K562 (cell line): ENCODE measurements around the gene ZNF285. TPM values are rescaled to one million over a fixed set of nuclear protein-coding genes. Genes with fewer than 3 reads are reported as not detected.

Experiments
- ATAC-seq: fragments of 200-7000 bp; cut with Tn5 transposase; 3 replicates; pipeline ENCODE4 v1.9.1; 2020; ENCODE audit warnings: moderate library complexity
- BruUV-seq: library from RNA; stranded (reverse); fragments of 400-500 nt; replicated peaks from 2 replicates; lab custom pipeline; 2021; lab: Mats Ljungman, UMichigan
- CTCF ChIA-PET: fragments of 300-600 bp; formaldehyde crosslinking; extraction: SDS; loops from one replicate; lab custom pipeline; 2021; ENCODE audit warnings: low intra/inter-chr PET ratio; lab: Yijun Ruan, JAX
- POLR2A ChIA-PET: fragments of 300-600, 350-650 bp; sonication (Branson Sonifier 250); formaldehyde crosslinking; extraction: SDS; loops from one replicate; lab custom pipeline; 2021; ENCODE audit warnings: antibody characterized with exemption, inconsistent platforms; lab: Yijun Ruan, JAX
- DNase-seq, 4 experiments: peaks; one replicate each; pipeline versions ENCODE4 v3.0.0 to v3.0.0-alpha.2; 2011 to 2018; ENCODE audit warnings: low spot score in 3 of 4, mixed read lengths in 3 of 4; ENCODE audit errors: extremely low read depth in 1 of 4
- FAIRE-seq: peaks from 2 replicates; lab custom pipeline; 2011; peaks lifted over from hg19 to GRCh38; lab: Jason Lieb, UNC
- H2AFZ ChIP-seq: 2 replicates; pipeline ENCODE4 v1.6.0; 2011; ENCODE audit warnings: low read depth, low read length, control low read depth, inconsistent platforms
- H3K27ac ChIP-seq: fragments of 200-600 bp; 3 replicates; pipeline ENCODE4 v1.8.0; 2011; ENCODE audit warnings: low read depth, mild to moderate bottlenecking, control low read depth, inconsistent platforms, low read length, moderate library complexity, mixed read lengths; ENCODE audit errors: extremely low read depth
- H3K27me3 ChIP-seq, 2 experiments: fragments of 300-600 bp in 1 of 2; 2 replicates in 1 of 2; 3 replicates in 1 of 2; pipeline versions ENCODE4 v1.6.0 to v1.8.0; 2011; ENCODE audit warnings: inconsistent platforms in 2 of 2, low read length in 2 of 2, mild to moderate bottlenecking in 1 of 2, mixed read lengths in 1 of 2, moderate library complexity in 1 of 2; ENCODE audit not compliant: control insufficient read depth in 2 of 2, insufficient read depth in 2 of 2
- H3K36me3 ChIP-seq: fragments of 300-600 bp; 3 replicates; pipeline ENCODE4 v1.8.0; 2011; ENCODE audit warnings: mild to moderate bottlenecking, low read length, inconsistent platforms; ENCODE audit not compliant: control insufficient read depth, insufficient read depth
- H3K4me1 ChIP-seq, 2 experiments: fragments of 200-600 bp in 1 of 2; replicated peaks in 1 of 2; 2 replicates in 1 of 2; 3 replicates in 1 of 2; pipeline versions ENCODE4 v1.5.1 to v1.8.0; 2011; ENCODE audit warnings: inconsistent platforms in 2 of 2, low read length in 2 of 2, mild to moderate bottlenecking in 1 of 2, mixed read lengths in 1 of 2, moderate library complexity in 1 of 2; ENCODE audit not compliant: control insufficient read depth in 2 of 2, insufficient read depth in 2 of 2
- H3K4me2 ChIP-seq: 2 replicates; pipeline ENCODE4 v1.6.1; 2011; ENCODE audit warnings: low read length, control low read depth, inconsistent platforms, mixed read lengths; ENCODE audit not compliant: insufficient read depth
- H3K4me3 ChIP-seq: fragments of 200-600 bp; sonication (generic), shearing (Covaris generic); 2 replicates; pipeline ENCODE4 v1.5.1; 2016; ENCODE audit warnings: control low read depth, inconsistent platforms
- H3K79me2 ChIP-seq: fragments of 200-600 bp; 3 replicates; pipeline ENCODE4 v1.8.0; 2011; ENCODE audit warnings: low read length, inconsistent platforms; ENCODE audit not compliant: control insufficient read depth, insufficient read depth
- H3K9ac ChIP-seq, 2 experiments: 2 replicates each; pipeline versions ENCODE4 v1.6.0 to v1.6.1; 2011; ENCODE audit warnings: low read depth in 2 of 2, low read length in 2 of 2, control low read depth in 1 of 2, inconsistent platforms in 1 of 2, mild to moderate bottlenecking in 1 of 2, mixed read lengths in 1 of 2; ENCODE audit not compliant: insufficient read depth in 1 of 2
- H3K9me1 ChIP-seq: one replicate; pipeline ENCODE4 v1.6.0; 2011; ENCODE audit warnings: inconsistent platforms, mild to moderate bottlenecking, low read length, moderate library complexity; ENCODE audit not compliant: control insufficient read depth, insufficient read depth
- H3K9me3 ChIP-seq: replicated peaks from 2 replicates; pipeline ENCODE4 v1.5.1; 2011; ENCODE audit warnings: low read depth, low read length, inconsistent platforms; ENCODE audit not compliant: control insufficient read depth, insufficient read depth
- H4K20me1 ChIP-seq: replicated peaks from 2 replicates; pipeline ENCODE4 v1.6.1; 2011; ENCODE audit warnings: low read length, inconsistent platforms, mixed read lengths; ENCODE audit not compliant: control insufficient read depth, insufficient read depth
- GABPB1 ChIP-seq: sonication (generic); formaldehyde crosslinking; IDR thresholded peaks from 2 replicates; pipeline ENCODE4 v1.8.0; 2022; ENCODE audit warnings: mild to moderate bottlenecking, missing genetic modification reagents
- HINFP ChIP-seq: fragments of 450-650 bp; conservative IDR thresholded peaks from 2 replicates; pipeline ENCODE4 v1.6.1; 2016; ENCODE audit warnings: missing genetic modification characterization, low read depth, mild to moderate bottlenecking, control low read depth, missing compliant biosample characterization
- PHF21A ChIP-seq: fragments of 450-650 bp; IDR thresholded peaks from 2 replicates; pipeline ENCODE4 v1.6.1; 2017; ENCODE audit warnings: low read depth, borderline replicate concordance
- POLR3A ChIP-seq: IDR thresholded peaks from 2 replicates; pipeline ENCODE4 v1.6.1; 2011; ENCODE audit warnings: borderline replicate concordance, mild to moderate bottlenecking, moderate library complexity; ENCODE audit not compliant: insufficient read length, insufficient read depth; ENCODE audit errors: extremely low read depth
- PTBP1 ChIP-seq: fragments of 200-400 bp; formaldehyde crosslinking; IDR thresholded peaks from 2 replicates; pipeline ENCODE4 v1.6.1; 2017; ENCODE audit warnings: low read depth, low read length
- SNIP1 ChIP-seq: fragments of 450-650 bp; IDR thresholded peaks from 2 replicates; pipeline ENCODE4 v1.7.1; 2017; ENCODE audit warnings: low read depth, mild to moderate bottlenecking
- SRSF1 ChIP-seq: fragments of 200-400 bp; formaldehyde crosslinking; IDR thresholded peaks from 2 replicates; pipeline ENCODE4 v1.6.1; 2017; ENCODE audit warnings: mild to moderate bottlenecking, low read depth, low read length, moderate library complexity
- ZNF175 ChIP-seq: fragments of 200-800 bp; sonication (Bioruptor generic); IDR thresholded peaks from 2 replicates; pipeline ENCODE4 v1.6.1; 2016; ENCODE audit warnings: low read depth, mild to moderate bottlenecking, missing genetic modification characterization, missing compliant biosample characterization
- ZNF217 ChIP-seq: sonication (generic); formaldehyde crosslinking; IDR thresholded peaks from 2 replicates; pipeline ENCODE4 v1.8.0; 2022; ENCODE audit warnings: mild to moderate bottlenecking, missing genetic modification reagents
- ZNF274 ChIP-seq: IDR thresholded peaks from 2 replicates; pipeline ENCODE4 v1.6.1; 2011; ENCODE audit warnings: low read depth, mild to moderate bottlenecking, low read length, moderate library complexity, borderline replicate concordance
- ZNF277 ChIP-seq: fragments of 250-450 bp; sonication (Bioruptor Pico); IDR thresholded peaks from 2 replicates; pipeline ENCODE4 v1.8.0; 2022; ENCODE audit warnings: inconsistent platforms, mild to moderate bottlenecking, moderate library complexity, borderline replicate concordance
- ZNF354B ChIP-seq: fragments of 250-450 bp; sonication (Bioruptor Pico); IDR thresholded peaks from 2 replicates; pipeline ENCODE4 v1.4.0; 2020
- ZNF436 ChIP-seq: fragments of 250-450, 450-650 bp; sonication (Bioruptor Pico); formaldehyde crosslinking; IDR thresholded peaks from 2 replicates; pipeline ENCODE4 v1.7.0; 2020; ENCODE audit warnings: mild to moderate bottlenecking
- WGBS: fragments of 100-300 bp; shearing (Covaris generic); methylation state at CpG from one replicate; pipeline ENCODE4 v1.1.6; 2016; ENCODE audit warnings: low coverage, mixed read lengths; ENCODE audit not compliant: insufficient coverage; ENCODE audit errors: missing lambda C conversion rate; 5-methylcytosine and 5-hydroxymethylcytosine counted together
- in situ Hi-C: fragments of 300-500 bp; cut with MboI; formaldehyde crosslinking; loops from 4 replicates; pipeline ENCODE4 v1.15.0; 2018; ENCODE audit warnings: inconsistent platforms, mixed read lengths
- intact Hi-C: fragments of 100-400 bp; cut with micrococcal nuclease; formaldehyde crosslinking; loops from 2 replicates; pipeline ENCODE4 v1.14.2; 2022
- polyA plus RNA-seq, 8 experiments: library from polyadenylated mRNA; depleted of rRNA in 4 of 8; stranded (reverse) in 5 of 8; unstranded in 3 of 8; fragments of >200 nt; fragmentation: Nextera tagmentation in 2 of 8; fragmentation: Illumina TruSeq in 1 of 8; extraction: Ambion mirVana in 2 of 8; extraction: Trizol in 1 of 8; gene quantifications; 2 replicates each; pipeline versions ENCODE4 v1.2.1 to v1.2.3, GENCODE V29; 2011 to 2014; ENCODE audit warnings: inconsistent platforms in 1 of 8, missing spikeins in 1 of 8
- total RNA-seq, 7 experiments: library from RNA; depleted of rRNA in 6 of 7; stranded (reverse); fragments of >200 nt in 6 of 7; fragmentation: Illumina TruSeq in 2 of 7; extraction: Trizol in 2 of 7; gene quantifications; 2 replicates each; pipeline versions ENCODE4 v1.2.1 to v1.2.3, GENCODE V29; 2011 to 2021; ENCODE audit warnings: low replicate concordance in 1 of 7

The ZNF285 gene
- total and polyA plus RNA-seq, 9 of the 15 experiments (the other 6 are each of a cell fraction or from before 2014, with no cell fraction given): 0.14 to 1.1 (median 0.50) TPM

GRCh38 chr19:44435441-44435840 lies 34.0 kb upstream of the ZNF285 start:
- DNase-seq: no peak
- 0% methylated on average over 2 of the region's 2 CpGs for WGBS

More at GRCh38 chr19:44435441-44435840, 34.0 kb upstream of the ZNF285 start:
- no peaks in the 10 kb centered on the region for H3K79me2 ChIP-seq
- no peak overlapping the region for H3K9ac ChIP-seq
- no peak overlapping the region for H3K4me3 ChIP-seq
- TF ChIP-seq ZNF354B (CRISPR knock-in tag): no peak
- TF ChIP-seq PHF21A: no peak
- no peak for TF ChIP-seq ZNF274
- no peak for TF ChIP-seq SRSF1
- no peak for TF ChIP-seq HINFP (tag)
- no peak for TF ChIP-seq POLR3A
- no peak for TF ChIP-seq ZNF436 (CRISPR knock-in tag)
- no peak for TF ChIP-seq PTBP1
- TF ChIP-seq ZNF277 (CRISPR knock-in tag): no peak
- TF ChIP-seq GABPB1 (CRISPR knock-in tag): no peak
- no peak for TF ChIP-seq SNIP1
- TF ChIP-seq ZNF175 (CRISPR knock-in tag): no peak
- TF ChIP-seq ZNF217: no peak
- intact Hi-C loops (no loop called here), in situ Hi-C loops (no loop called here)
- H4K20me1 ChIP-seq: no peaks in the 10 kb centered on the region
- BruUV-seq: no TSS peak
- H3K4me1 ChIP-seq: no peaks in the 10 kb centered on the region
- no peaks in the 10 kb centered on the region for H3K9me1 ChIP-seq
- no peaks in the 10 kb centered on the region for H3K36me3 ChIP-seq
- no peak overlapping the region for H3K27ac ChIP-seq
- H2AFZ ChIP-seq: no peak overlapping the region
- ChIA-PET CTCF (no interaction called here), POLR2A (no interaction called here)
- FAIRE-seq: no peak
- H3K27me3 ChIP-seq: no peaks in the 10 kb centered on the region
- H3K9me3 ChIP-seq: no peaks in the 10 kb centered on the region; the same call in 1 of the 2 replicates
- no peak for ATAC-seq
- no peak overlapping the region for H3K4me2 ChIP-seq
